GM18502 (cell line): ENCODE results near the gene TM6SF1.
"Not testable (repeated sequence)": the region's sequence is repeated elsewhere in the genome, so short reads cannot be mapped to it uniquely, and the experiment has no call there.

Source experiments
- ATAC-seq: cut with Tn5 transposase; IDR thresholded peaks from one replicate; pipeline ENCODE4 v1.9.1; 2021; ENCODE audit warnings: mild to moderate bottlenecking; ENCODE audit not compliant: unreplicated experiment, poor library complexity

TM6SF1 gene

DNA sequence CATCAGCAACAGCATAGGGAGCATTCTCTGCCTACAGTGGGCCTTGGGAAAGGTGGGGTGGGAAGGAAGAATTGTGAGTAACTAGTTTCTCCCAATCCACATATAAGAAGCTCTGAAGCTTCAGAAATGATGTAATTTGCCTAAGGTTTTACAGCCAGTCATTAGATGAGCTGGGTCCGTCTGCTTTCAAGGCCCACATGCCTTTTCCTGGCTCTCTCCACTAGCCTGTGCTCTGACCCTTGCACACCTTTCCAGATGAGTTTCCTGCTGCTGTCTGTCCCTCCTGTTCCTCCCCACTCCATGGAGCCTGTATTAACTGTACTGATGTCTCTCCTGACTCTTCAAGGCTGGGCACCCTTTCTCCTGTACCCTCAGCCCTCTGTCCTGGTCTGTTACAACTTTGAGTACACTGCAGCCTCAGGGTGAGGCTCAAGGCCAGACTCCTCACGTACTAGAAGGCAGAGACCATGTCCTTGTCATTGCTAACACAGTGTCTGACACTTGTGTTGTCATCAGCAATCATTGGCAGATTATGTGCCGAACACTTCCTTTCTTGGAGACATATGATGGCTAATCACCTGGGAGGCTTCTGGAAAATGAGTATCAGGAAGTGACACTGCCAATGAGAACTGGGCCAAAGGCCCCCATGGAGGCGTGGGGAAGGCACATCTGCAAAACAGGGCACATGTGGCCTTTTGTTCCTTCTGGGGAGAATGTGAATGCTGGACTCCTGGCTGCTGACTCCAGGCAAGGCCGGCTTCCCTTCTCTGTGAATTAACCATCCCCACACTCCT, 6.6 kb downstream of the TM6SF1 start:
- no peak for ATAC-seq

DNA sequence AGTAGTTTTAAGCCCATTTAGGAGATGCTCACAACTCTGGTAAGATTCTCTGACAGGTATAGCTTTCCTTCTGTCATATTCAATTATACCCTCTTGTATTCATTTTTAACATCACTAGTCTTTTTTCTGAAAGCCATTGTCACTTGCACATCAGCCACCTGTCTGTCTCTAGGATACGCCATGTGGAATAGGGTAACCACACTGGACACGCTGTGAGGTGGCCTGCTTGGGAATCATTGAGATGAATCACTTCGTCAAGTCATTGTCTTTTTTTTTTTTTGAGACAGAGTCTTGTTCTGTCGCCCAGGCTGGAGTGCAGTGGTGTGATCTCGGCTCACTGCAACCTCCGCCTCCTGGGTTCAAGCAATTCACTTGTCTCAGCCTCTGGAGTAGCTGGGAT, 7.4 kb downstream of the TM6SF1 start:
- ATAC-seq = no peak

GRCh38 chr15:83115410-83115809, 8.0 kb downstream of the TM6SF1 start:
- no peak for ATAC-seq

DNA sequence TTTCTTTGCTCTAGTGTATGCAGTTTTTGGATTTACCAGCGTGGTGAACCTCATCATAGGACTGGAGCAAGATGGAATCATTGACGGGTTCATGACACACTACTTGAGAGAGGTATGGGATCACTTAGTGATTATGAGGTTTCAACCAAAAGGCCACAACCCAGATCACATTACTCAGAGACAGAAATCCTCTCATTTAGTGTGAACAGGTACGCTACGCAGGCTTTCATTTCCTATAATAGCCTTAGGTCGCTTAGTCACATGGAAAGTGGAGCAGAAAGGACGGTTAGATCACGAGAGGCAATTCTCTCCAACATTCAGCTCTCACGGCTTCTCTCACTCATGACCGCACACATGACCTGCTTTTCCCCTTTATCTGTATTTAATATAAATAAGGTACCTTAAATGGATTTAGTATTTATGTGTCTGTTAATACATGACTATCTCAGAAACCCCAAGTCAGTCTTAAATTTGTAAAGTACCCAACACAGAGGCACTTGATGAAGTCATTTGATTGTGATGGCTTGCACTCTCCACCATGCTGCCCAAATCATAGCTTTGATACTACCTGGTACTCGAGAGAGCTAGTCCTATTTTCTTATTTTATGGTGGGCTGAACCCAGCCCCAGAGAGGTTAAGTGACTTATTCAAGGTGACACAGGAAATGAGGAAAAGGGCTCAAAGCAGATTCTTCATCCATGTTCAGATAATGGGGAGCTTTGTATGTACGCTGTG, 8.6 kb downstream of the TM6SF1 start:
- peak; percentile 74 for ATAC-seq

- no peak for ATAC-seq
Measured at GRCh38 chr15:83118291-83118827, 10.9 kb downstream of the TM6SF1 start.

GRCh38 chr15:83118968-83119367, 11.5 kb downstream of the TM6SF1 start:
- ATAC-seq = no peak

DNA sequence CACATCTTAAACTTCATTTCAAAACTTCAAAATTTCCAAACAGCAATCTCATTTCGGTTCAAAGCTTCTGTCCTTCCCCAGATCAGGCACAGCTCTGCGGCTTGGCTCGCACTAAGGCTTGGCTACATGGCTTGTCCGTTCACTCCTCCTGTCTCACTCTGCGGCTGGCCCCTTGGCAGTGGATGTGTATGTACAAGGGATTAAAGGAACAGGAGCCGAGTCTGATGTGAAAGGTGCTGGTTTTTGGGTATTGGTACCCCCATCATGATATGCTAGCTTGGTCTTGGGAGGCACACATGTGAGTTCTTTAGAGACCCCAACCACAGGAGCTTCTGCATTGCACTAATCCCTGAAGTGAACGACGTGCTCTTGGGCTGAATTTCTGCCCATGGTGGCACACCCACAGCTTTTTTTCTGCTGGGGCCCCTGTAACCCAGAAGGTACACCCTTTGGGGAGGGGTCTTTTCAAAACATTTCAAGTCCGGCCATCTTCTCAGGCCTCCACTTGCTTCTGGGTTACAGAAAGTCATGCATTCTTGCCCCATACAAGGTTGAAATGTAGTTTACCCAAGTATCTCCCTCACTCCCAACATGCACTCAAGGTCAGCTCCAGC, 12.6 kb downstream of the TM6SF1 start:
- no peak for ATAC-seq

GRCh38 chr15:83123529-83123928, 16.1 kb downstream of the TM6SF1 start:
- no peak for ATAC-seq

DNA sequence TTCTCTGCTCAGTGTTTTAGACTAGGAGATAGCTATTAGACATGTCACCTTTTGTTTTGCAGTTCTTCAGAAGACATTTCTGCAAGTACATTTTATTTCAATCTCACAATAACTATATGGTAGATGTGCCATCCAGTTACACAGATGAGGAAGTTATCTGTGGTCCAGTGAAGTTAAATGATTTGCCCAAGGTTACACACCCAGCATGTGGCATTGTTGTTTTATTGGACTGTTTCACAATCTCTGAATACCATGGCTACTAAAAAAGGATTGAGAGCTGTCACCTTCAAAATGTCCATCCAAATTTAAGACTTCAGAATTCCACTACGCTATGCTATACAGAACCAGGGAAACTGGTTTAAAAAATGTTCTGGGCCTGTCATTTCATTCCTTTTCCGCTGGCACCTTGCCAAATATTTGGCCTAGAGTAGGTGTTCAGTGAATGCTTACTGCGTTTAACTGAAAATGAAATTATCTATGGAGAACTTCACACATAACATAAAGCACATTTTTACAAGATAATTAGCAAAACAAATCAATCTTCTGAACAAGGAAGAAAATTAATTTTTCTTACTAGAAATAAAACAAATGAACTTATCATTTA, 20.2 kb downstream of the TM6SF1 start:
- ATAC-seq = no peak

- ATAC-seq = no peak
Measured at GRCh38 chr15:83129791-83130190, 22.3 kb downstream of the TM6SF1 start.

- no peak for ATAC-seq
Measured at GRCh38 chr15:83132861-83133523, 25.5 kb downstream of the TM6SF1 start.

DNA sequence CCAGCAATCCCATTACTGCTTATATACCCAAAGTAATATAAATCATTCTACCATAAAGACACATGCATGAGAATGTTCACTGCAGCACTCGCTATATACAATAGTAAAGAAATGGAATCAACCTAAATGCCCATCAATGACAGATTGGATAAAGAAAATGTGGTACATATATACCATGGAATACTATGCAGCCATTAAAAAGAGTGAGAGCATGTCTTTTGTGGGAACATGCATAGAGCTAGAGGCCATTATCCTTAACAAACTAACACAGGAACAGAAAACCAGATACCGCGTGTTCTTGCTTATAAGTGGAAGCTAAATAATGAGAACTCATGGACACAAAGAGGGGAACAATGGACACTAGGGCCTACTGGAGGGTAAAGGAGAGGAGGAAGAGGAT, 34.7 kb downstream of the TM6SF1 start:
- ATAC-seq = not testable (repeated sequence)

DNA sequence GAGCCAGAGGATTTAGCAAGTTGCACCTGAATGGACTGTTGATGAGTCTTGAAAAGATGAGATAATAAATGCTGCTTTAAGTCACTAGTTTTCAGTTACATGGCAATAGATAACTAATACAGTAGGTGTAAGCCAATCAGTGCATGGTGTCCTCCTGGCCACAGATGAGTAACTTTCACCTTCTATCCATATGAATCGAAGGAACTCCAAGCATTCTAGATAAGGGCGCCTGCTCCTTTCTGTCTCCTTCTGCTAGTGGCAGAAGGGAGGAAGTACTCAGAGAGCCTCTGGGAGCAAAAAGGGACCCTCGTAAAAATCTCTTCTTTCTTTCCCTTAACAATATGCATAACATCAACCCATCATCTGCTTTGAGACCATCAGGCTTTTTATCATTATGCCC, 37.3 kb downstream of the TM6SF1 start:
- ATAC-seq = no peak

GRCh38 chr15:83153288-83153687, 45.8 kb downstream of the TM6SF1 start:
- no peak for ATAC-seq

GRCh38 chr15:83155942-83156341, 48.5 kb downstream of the TM6SF1 start:
- no peak for ATAC-seq

DNA sequence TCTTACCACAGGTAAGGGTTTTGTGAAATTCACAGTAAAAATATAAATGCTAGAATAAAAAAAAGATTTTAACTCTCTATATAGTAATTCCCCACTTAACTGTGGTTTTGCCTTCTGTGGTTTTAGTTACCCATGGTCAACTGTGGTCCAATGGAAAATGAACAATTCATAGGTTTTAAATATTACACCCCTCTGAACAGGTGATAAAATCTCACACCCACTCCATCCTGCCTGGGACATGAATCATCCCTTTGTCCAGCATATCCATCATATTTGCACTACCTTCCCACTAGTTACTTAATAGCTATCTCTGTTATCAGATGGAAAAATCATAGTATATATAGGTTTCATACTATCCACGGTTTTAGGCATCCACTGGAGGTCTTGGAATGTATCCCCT, 50.9 kb downstream of the TM6SF1 start:
- ATAC-seq = no peak

DNA sequence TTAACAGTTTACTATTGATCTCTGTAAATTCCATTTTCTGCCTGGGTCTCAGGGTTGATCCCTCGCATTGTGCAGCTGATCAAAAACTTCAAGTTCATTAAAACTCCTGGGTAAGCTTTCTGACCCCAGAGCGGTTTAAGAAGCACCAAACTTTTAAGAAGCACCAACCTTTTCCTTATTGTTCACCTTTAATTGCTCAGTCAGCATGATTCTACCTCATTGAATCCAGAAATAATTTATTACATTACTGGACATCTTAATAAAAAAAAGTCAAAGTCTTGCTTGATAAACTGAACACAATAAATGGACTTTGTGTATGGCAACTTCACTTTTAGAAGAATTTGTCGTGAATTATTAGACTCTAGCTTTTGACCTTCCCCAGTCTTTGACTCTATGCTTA, 53.3 kb downstream of the TM6SF1 start:
- ATAC-seq = no peak

- ATAC-seq = no peak
Measured at GRCh38 chr15:83163032-83163431, 55.6 kb downstream of the TM6SF1 start.

GRCh38 chr15:83164111-83164770, 56.8 kb downstream of the TM6SF1 start:
- ATAC-seq = no peak
